ENCODE data around the gene MYOZ3.

DNA sequence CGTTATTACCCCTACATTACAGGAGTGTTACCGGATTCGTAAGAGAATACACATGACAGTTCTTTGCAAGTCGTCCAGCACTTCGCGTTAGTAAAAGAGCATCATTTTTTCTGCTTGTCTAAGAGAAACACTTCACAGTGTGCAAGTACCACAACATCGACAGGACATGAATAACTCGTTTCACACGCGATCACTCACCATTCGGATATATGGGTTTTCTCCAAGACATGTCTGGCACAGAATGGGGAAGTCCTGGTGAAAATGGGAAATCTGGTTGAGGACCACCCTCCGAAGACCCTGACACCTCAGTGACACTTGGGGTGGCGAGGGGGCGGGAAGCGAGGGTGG lies 39.2 kb downstream of the MYOZ3 start:
- TF ChIP-seq POLR2A (IDR thresholded peaks at IDR 0.05) (no peak), POLR2AphosphoS5 (IDR thresholded peaks at IDR 0.05) (no peak)
- TF ChIP-seq, protein P1, sequence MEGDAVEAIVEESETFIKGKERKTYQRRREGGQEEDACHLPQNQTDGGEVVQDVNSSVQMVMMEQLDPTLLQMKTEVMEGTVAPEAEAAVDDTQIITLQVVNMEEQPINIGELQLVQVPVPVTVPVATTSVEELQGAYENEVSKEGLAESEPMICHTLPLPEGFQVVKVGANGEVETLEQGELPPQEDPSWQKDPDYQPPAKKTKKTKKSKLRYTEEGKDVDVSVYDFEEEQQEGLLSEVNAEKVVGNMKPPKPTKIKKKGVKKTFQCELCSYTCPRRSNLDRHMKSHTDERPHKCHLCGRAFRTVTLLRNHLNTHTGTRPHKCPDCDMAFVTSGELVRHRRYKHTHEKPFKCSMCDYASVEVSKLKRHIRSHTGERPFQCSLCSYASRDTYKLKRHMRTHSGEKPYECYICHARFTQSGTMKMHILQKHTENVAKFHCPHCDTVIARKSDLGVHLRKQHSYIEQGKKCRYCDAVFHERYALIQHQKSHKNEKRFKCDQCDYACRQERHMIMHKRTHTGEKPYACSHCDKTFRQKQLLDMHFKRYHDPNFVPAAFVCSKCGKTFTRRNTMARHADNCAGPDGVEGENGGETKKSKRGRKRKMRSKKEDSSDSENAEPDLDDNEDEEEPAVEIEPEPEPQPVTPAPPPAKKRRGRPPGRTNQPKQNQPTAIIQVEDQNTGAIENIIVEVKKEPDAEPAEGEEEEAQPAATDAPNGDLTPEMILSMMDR (IDR thresholded peaks at IDR 0.05) = no peak
